GM18508 (cell line): ENCODE data around the gene FAM204A.

Experiments
- ATAC-seq: cut with Tn5 transposase; IDR thresholded peaks from one replicate; pipeline ENCODE4 v1.9.1; 2021; ENCODE audit warnings: moderate number of reproducible peaks; ENCODE audit not compliant: insufficient read depth, unreplicated experiment

The FAM204A gene

GRCh38 chr10:118341791-118342637 lies at the start of gene FAM204A:
FAM204A (minus strand) TSS chr10:118342324; CDS start chr10:118336415, 5,909 bp downstream.
- ATAC-seq = peak; percentile 99

- ATAC-seq = no peak
These were observed 41.6 kb upstream of the FAM204A start for GRCh38 chr10:118383699-118384098.

- ATAC-seq = no peak
These were observed 41.1 kb upstream of the FAM204A start for GRCh38 chr10:118383063-118383689.

GRCh38 chr10:118374404-118374803 lies 32.3 kb upstream of the FAM204A start:
- no peak for ATAC-seq

- no peak for ATAC-seq
These were observed 31.7 kb upstream of the FAM204A start for GRCh38 chr10:118373786-118374185.

GRCh38 chr10:118370499-118370898 lies 28.4 kb upstream of the FAM204A start:
- ATAC-seq = no peak

GRCh38 chr10:118369641-118370205 lies 27.6 kb upstream of the FAM204A start:
- no peak for ATAC-seq

GRCh38 chr10:118365702-118366101 lies 23.6 kb upstream of the FAM204A start:
- ATAC-seq = no peak

GRCh38 chr10:118362103-118362502 lies 20.0 kb upstream of the FAM204A start:
- ATAC-seq = no peak

- no peak for ATAC-seq
These were observed 16.2 kb upstream of the FAM204A start for GRCh38 chr10:118358327-118358726.

GRCh38 chr10:118357841-118358240 lies 15.7 kb upstream of the FAM204A start:
- ATAC-seq = no peak

- no peak for ATAC-seq
These were observed 14.5 kb upstream of the FAM204A start for GRCh38 chr10:118356628-118357027.

- no peak for ATAC-seq
These were observed 13.1 kb upstream of the FAM204A start for GRCh38 chr10:118355234-118355633.

- no peak for ATAC-seq
These were observed 7.1 kb upstream of the FAM204A start for GRCh38 chr10:118349235-118349634.

GRCh38 chr10:118343549-118343948 lies 1.4 kb upstream of the FAM204A start:
- no peak for ATAC-seq

GRCh38 chr10:118343115-118343514 lies 991 bp upstream of the FAM204A start:
- ATAC-seq = no peak

- no peak for ATAC-seq
These were observed 505 bp upstream of the FAM204A start for GRCh38 chr10:118342638-118343020.

- ATAC-seq = no peak
These were observed 1.6 kb downstream of the FAM204A start for GRCh38 chr10:118340486-118340885.

- no peak for ATAC-seq
These were observed 3.0 kb downstream of the FAM204A start for GRCh38 chr10:118339111-118339510.

- ATAC-seq = no peak
These were observed 4.8 kb downstream of the FAM204A start for GRCh38 chr10:118337356-118337755.

GRCh38 chr10:118333871-118334270 lies 8.3 kb downstream of the FAM204A start:
- no peak for ATAC-seq
